Measurements from ENCODE around the gene RYR2.

GRCh38 chr1:237239248-237239647 is 197.3 kb downstream of the RYR2 start:
- TF ChIP-seq CTCF (IDR thresholded peaks at IDR 0.05), result no peak
- no peak for TF ChIP-seq POLR2A (IDR thresholded peaks at IDR 0.05)
